ENCODE results near the gene MAGOH. TPM values are rescaled to one million over a fixed set of nuclear protein-coding genes. Genes with fewer than 3 reads are reported as not detected.

MAGOH gene
- total RNA-seq, 4 donors from 2014 or later, result 5.0 to 48.6 (median 23.5) TPM

GRCh38 chr1:53276902-53277281, 38.6 kb upstream of the MAGOH start:
- Histone ChIP-seq H3K4me3 (no peak overlapping the region), H3K9me3 (no peaks in the 10 kb centered on the region), H3K36me3 (no peaks in the 10 kb centered on the region), H3K27me3 (no peaks in the 10 kb centered on the region), H3K27ac (no peak overlapping the region), H3K4me1 (no peaks in the 10 kb centered on the region)
- DNase-seq, result no peak
- intact Hi-C loops (cut with DNase I; ENCODE audit: low total_unique reads), result no loop called here
- in situ Hi-C loops (cut with MboI; ENCODE audit: low pct_ligation_motif_present in 1 of 4, low pct_unique_long_range_greater_than_20kb in 1 of 4, low sequenced_read_pairs in 3 of 4), result loop anchor here in 3 of 4 donors (5.0 to 25.0 kb wide), 3 partner anchors 110 to 485 kb away; no protein-coding TSS in a partner anchor
- TF ChIP-seq CTCF (IDR thresholded peaks at IDR 0.05) (no peak), POLR2AphosphoS5 (IDR thresholded peaks at IDR 0.05) (no peak), POLR2A (IDR thresholded peaks at IDR 0.05) (no peak)
- WGBS, 2 donors (ENCODE audit: low coverage in 1 of 2), result 98% methylated on average over 36 of the region's 46 CpGs; no CpG with 5 or more reads in 1 of the 2 donors

GRCh38 chr1:53276153-53276901, 38.0 kb upstream of the MAGOH start:
- Histone ChIP-seq H3K27ac (no peak overlapping the region), H3K36me3 (no peaks in the 10 kb centered on the region), H3K4me3 (no peak overlapping the region), H3K27me3 (no peaks in the 10 kb centered on the region), H3K9me3 (no peaks in the 10 kb centered on the region), H3K4me1 (no peaks in the 10 kb centered on the region)
- TF ChIP-seq CTCF (IDR thresholded peaks at IDR 0.05) (no peak), POLR2AphosphoS5 (IDR thresholded peaks at IDR 0.05) (no peak), POLR2A (IDR thresholded peaks at IDR 0.05) (no peak), EP300 (IDR thresholded peaks at IDR 0.05; ENCODE audit: low read depth) (no peak)
- no peak for DNase-seq
- intact Hi-C loops (cut with DNase I; ENCODE audit: low total_unique reads), result no loop called here
- WGBS, 2 donors (ENCODE audit: low coverage in 1 of 2), result 94% methylated on average over 48 of the region's 48 CpGs; no CpG with 5 or more reads in 1 of the 2 donors
- in situ Hi-C loops (cut with MboI; ENCODE audit: low pct_ligation_motif_present in 1 of 4, low pct_unique_long_range_greater_than_20kb in 1 of 4, low sequenced_read_pairs in 3 of 4), result loop anchor here in 3 of 4 donors (5.0 to 25.0 kb wide), 3 partner anchors 111 to 486 kb away; no protein-coding TSS in a partner anchor

DNA sequence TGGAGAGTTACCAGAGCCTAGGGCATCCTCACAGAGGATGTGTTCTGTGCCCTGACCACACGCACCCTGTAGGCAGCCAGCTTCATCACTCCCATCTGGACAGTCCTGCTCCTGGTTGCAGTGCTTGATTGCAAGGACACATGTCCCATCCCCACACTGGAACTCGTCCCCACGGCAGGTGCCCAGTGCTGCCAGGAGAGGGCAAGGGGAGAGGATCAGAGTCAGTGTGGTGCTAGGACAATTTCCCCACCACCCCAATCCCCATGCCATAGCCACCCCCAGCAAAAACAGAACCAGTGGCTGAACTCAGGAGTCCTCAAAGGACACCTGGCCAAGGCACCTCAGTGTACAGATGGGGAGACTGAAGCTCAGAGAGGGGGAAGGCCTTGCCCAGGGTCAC, 37.2 kb upstream of the MAGOH start:
- H3K36me3 ChIP-seq, result no peaks in the 10 kb centered on the region
- WGBS, 2 donors (ENCODE audit: low coverage in 1 of 2), result 100% methylated on average over 2 of the region's 3 CpGs; no CpG with 5 or more reads in 1 of the 2 donors
- no peak overlapping the region for H3K4me3 ChIP-seq
- intact Hi-C loops (cut with DNase I; ENCODE audit: low total_unique reads), result no loop called here
- H3K27me3 ChIP-seq, result no peaks in the 10 kb centered on the region
- H3K9me3 ChIP-seq, result no peaks in the 10 kb centered on the region
- no peaks in the 10 kb centered on the region for H3K4me1 ChIP-seq
- no peak for DNase-seq
- H3K27ac ChIP-seq, result no peak overlapping the region
- TF ChIP-seq POLR2AphosphoS5 (IDR thresholded peaks at IDR 0.05), result no peak
- no peak for TF ChIP-seq POLR2A (IDR thresholded peaks at IDR 0.05)
- TF ChIP-seq CTCF (IDR thresholded peaks at IDR 0.05), result no peak
- TF ChIP-seq EP300 (IDR thresholded peaks at IDR 0.05; ENCODE audit: low read depth), result no peak
- in situ Hi-C loops (cut with MboI; ENCODE audit: low pct_ligation_motif_present in 1 of 4, low pct_unique_long_range_greater_than_20kb in 1 of 4, low sequenced_read_pairs in 3 of 4), result loop anchor here in 3 of 4 donors (5.0 to 25.0 kb wide), 3 partner anchors 112 to 487 kb away; no protein-coding TSS in a partner anchor

- no peak for TF ChIP-seq EP300 (IDR thresholded peaks at IDR 0.05; ENCODE audit: low read depth)
- no peak for TF ChIP-seq POLR2A (IDR thresholded peaks at IDR 0.05)
- no peak for TF ChIP-seq CTCF (IDR thresholded peaks at IDR 0.05)
- TF ChIP-seq POLR2AphosphoS5 (IDR thresholded peaks at IDR 0.05), result no peak
- in situ Hi-C loops (cut with MboI; ENCODE audit: low pct_ligation_motif_present in 1 of 4, low pct_unique_long_range_greater_than_20kb in 1 of 4, low sequenced_read_pairs in 3 of 4), result loop anchor here in 3 of 4 donors (5.0 to 25.0 kb wide), 3 partner anchors 113 to 488 kb away; no protein-coding TSS in a partner anchor
- no peak for DNase-seq
Measured at GRCh38 chr1:53274541-53275185, 36.3 kb upstream of the MAGOH start.

More at GRCh38 chr1:53274541-53275185, 36.3 kb upstream of the MAGOH start:
- intact Hi-C loops (cut with DNase I; ENCODE audit: low total_unique reads), result no loop called here
- Histone ChIP-seq H3K36me3 (no peaks in the 10 kb centered on the region), H3K4me1 (no peaks in the 10 kb centered on the region), H3K4me3 (no peak overlapping the region), H3K9me3 (no peaks in the 10 kb centered on the region), H3K27ac (no peak overlapping the region), H3K27me3 (no peaks in the 10 kb centered on the region)
- WGBS, 2 donors (ENCODE audit: low coverage in 1 of 2), result 93 to 100% methylated on average over 1 to 13 of the region's 13 CpGs

Measured in transverse colon (tissue), 4 donors.